IPS-18c (cell line): ENCODE data around the gene AXL.
"Not testable (repeated sequence)": the region's sequence is repeated elsewhere in the genome, so short reads cannot be mapped to it uniquely, and the experiment has no call there.

Experiments used
- H3K4me3 ChIP-seq: 2 replicates; pipeline ENCODE4 v1.7.0; 2013; ENCODE audit warnings: low read depth, mild to moderate bottlenecking, low read length, moderate library complexity; ENCODE audit not compliant: insufficient read depth
- H3K9me3 ChIP-seq: one replicate; pipeline ENCODE4 v1.6.1; 2013; ENCODE audit warnings: mild to moderate bottlenecking, low read length, moderate library complexity; ENCODE audit not compliant: control insufficient read depth, insufficient read depth

AXL gene

DNA sequence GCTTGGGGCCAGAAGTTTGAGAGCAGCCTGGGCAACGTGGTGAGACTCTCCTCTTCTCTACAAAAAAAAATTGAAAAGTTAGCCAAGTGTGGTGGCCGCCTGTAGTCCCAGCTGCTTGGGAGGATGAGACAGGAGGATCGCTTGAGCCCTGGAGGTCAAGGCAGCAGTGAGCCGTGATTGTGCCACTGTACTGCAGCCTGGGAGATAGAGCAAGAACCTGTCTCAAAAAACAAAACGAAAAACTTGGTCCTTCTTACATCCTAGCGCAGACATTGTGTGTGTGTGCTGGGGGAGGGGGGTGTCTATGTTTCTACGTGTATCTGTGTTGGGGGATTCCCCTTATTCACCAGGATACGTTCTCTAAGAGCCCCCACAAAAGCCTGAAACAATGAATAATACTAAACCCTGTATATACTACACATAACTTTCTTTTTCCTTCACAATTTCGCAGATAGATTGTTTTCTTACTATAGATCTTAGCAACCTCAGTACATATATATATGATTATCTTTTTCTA lies 7.9 kb downstream of the AXL start:
- Histone ChIP-seq H3K4me3 (no peak overlapping the region), H3K9me3 (no peaks in the 10 kb centered on the region)

DNA sequence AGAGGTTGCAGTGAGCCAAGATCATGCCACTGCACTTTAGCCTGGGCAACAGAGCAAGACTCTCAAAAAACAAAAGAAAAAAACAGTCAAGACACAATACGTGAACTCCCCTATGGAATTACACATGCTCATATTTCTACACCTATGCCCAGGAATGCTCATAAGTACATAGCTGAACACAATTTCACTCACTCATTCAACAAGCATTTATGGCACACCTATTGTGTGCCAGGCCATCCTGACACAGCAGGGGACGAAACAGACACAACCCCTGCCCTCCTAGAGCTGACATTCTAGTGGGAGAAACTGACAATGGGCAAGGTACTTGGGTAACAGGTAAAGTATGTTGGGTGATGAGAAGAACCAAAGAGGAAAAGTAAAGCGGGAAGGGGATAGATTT lies 9.5 kb downstream of the AXL start:
- no peak overlapping the region for H3K4me3 ChIP-seq
- peaks cover 2% of the 10 kb centered on the region for H3K9me3 ChIP-seq

DNA sequence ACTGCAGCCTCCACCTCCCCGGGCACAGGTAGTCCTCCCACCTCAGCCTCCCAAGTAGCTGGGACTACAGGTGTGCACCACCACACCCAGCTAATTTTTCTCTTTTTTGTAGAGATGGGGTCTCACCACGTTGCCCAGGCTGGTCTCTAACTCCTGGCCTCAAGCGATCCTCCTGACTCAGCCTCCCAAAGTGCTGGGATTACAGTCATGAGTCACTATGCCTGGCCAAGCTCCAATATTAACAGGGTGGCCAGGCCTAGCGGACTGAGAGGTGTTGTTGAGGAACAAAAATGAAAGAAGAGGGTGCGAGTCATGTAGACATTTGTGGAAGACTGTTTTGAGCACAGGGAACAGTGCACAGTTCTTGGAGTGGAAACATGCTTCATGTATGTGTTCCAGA lies 10.3 kb downstream of the AXL start:
- H3K9me3 ChIP-seq, H3K4me3 ChIP-seq: not testable (repeated sequence)

DNA sequence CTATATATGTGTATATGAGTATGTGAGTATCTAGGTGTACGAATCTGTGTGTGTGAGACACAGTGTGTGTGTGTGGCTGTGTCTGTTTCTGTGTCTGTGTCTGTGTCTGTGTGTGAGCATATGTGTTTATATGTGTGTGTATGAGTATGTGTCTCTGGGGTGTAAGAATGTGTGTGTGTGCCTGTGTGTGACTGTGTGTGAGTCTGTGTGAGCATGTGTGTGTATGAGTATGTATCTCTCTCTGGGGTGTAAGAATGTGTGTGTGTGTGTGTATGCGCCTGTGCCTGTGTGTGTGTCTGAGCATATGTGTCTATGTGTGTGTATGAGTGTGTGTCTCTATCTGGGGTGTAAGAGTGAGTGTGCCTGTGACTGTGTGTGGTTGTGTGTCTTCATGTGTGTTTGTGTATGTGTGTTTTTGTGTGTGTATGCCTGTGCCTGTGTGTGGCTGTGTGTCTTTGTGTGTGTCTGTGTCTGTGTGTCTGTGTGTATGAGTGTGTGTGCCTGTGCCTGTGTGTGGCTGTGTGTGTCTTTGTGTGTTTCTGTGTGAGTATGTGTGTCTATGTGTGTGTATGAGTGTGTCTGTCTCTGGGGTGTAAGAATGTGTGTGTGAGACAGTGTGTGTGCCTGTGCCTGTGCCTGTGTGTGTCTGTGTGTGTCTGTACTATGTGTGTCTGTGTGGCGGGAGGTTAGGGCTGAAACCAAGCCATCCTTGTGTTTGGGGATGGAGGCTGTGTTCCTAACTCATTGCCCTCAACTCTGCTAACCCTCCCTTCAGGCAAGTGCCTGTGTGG lies 11.2 kb downstream of the AXL start:
- Histone ChIP-seq H3K9me3 (peaks cover 2% of the 10 kb centered on the region), H3K4me3 (no peak overlapping the region)

DNA sequence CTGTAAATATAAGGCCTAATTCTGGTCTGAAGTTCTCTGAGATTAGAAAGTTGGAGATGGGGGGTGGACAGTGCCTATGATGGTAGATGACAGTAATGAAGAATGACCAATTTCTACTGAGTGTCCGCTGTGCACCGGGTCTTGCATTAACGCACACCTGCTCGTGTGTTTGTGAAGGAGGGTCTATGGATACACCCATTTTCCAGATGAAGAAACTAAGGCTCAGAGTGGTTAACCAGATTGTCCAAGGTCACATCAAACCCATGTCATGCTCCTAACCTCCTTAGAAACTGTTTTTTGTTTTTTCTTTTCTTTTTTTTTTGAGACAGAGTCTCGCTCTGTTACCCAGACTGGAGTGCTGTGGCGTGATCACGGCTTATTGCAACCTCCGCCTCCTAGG lies 13.7 kb downstream of the AXL start:
- H3K9me3 ChIP-seq: peaks cover 2% of the 10 kb centered on the region
- no peak overlapping the region for H3K4me3 ChIP-seq

DNA sequence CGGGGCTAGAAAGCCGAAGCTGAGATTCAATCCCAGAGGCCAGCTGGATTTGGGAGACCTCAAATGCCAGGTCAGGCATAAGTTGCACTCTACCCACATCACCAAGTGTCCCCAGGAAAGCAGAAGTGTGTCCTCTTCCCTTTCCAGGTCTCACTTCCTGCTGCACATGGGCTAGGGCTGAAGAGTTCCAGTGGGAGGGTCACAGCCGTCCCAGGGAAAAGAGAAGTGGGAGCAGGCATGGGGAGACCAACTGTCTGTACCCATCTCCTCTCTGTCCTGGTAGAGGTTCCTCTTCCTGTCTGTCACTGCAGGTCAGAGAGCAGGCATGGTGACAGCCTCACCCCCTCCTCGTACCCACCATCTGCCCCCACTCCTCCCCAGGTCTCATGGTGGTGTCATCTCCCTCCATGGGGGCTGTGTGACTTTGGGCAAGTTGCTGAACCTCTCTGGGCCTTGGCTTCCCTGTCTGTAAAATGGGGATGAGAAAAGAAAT lies 14.8 kb downstream of the AXL start:
- Histone ChIP-seq H3K9me3 (peaks cover 2% of the 10 kb centered on the region), H3K4me3 (no peak overlapping the region)

DNA sequence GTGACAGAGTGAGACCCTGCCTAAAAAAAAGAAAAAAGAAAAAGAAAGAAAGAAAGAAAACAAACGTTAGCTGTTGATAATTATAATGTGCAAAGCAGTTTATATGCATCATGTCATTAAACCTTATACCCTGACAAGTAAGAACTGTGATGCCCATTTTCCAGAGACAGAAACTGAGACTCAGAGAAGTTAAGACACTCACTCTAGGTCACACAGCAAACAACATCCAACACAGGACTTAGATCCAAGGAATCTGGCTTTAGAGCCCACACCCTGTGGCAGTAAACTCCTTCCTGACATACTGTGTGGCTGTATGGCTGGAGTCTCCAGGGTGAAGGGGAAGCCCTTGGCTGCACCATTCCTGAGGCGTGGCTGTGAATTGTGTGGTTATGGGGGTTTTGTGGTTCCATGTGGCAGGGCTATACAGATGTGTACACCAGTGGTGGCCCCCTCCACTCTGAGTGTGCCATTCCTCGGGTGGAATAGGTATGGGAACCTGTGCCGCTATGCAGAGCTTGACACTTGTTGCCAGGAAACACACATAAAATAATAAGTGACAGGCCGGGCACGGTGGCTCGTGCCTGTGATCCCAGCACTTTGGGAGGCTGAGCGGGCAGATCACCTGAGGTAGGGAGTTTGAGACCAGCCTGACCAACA lies 15.6 kb downstream of the AXL start:
- H3K4me3 ChIP-seq: no peak overlapping the region
- H3K9me3 ChIP-seq: peaks cover 2% of the 10 kb centered on the region

DNA sequence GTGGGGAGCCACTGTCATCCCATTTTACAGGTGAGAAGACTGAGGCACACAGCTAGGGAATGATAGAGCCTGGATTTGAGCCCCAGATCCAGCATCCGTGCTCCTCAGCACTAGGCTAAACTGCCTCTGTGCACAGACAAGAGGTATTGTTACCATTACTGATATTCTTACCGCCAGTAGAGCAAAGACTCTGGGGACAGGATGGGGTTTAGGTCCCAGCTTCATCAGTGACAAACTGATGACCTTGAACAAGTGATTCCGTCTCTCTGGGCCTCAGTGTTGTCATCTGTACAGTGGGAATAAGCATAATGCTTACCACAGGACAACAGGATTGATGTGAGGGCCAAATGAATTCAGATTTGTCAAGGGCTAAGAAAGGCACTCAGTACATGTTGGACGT lies 16.5 kb downstream of the AXL start:
- Histone ChIP-seq H3K9me3 (peaks cover 2% of the 10 kb centered on the region), H3K4me3 (no peak overlapping the region)

DNA sequence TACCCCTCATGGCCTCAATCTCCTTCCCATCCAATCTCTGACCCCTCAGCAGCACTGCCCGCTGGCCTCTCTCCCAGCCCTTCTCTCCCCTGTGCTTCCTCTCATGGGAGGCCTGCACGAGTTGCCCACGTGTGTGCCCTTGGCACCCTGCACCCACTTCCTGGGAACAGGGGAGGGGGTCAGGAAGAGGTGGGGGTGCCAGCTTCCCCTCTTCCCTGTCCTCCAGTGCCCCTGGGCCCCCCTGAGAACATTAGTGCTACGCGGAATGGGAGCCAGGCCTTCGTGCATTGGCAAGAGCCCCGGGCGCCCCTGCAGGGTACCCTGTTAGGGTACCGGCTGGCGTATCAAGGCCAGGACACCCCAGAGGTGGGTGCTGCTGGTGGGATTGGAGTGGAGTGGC lies 19.2 kb downstream of the AXL start:
- Histone ChIP-seq H3K4me3 (no peak overlapping the region), H3K9me3 (peaks cover 2% of the 10 kb centered on the region)

DNA sequence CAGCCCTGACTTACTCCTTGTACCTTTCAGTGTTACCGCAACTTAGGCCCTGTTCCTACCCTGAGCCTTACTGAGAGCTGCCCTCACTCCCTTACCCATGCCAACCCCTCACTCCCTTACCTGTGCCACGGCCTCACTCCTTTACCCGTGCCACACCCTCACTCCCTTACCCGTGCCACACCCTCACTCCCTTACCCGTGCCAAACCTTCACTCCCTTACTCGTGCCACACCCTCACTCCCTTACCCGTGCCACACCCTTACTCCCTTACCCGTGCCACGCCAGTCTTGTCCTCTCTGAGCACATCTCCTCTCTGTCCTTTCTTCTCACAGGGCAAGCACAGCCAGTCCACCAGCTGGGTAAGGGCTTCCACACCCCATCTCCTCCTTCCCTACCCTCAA lies 20.3 kb downstream of the AXL start:
- no peak overlapping the region for H3K4me3 ChIP-seq
- no peaks in the 10 kb centered on the region for H3K9me3 ChIP-seq

DNA sequence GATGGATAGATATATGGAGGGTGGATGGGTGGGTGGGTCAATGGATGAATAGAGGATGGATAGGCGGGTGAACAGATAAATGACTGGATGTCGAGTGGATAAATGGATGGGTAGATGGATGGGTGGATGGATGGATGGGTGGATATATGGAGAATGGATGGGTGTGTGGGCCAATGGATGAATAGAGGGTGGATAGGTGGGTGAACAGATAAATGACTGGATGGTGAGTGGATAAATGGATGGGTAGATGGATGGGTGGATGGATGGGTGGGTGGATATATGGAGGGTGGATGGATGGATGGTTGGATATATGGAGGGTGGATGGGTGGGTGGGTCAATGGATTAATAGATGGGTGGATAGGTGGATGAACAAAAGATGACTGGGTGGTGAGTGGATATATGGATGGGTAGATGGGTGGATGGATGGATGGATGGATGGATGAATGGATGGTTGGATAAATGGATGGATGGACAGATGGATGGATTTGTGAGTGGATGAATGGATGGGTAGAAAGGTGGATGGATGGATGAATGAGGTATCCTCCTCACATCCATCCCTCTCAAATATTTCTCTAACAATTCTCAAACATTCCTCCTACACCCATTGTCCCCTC lies 21.0 kb downstream of the AXL start:
- Histone ChIP-seq H3K4me3 (no peak overlapping the region), H3K9me3 (no peaks in the 10 kb centered on the region)

DNA sequence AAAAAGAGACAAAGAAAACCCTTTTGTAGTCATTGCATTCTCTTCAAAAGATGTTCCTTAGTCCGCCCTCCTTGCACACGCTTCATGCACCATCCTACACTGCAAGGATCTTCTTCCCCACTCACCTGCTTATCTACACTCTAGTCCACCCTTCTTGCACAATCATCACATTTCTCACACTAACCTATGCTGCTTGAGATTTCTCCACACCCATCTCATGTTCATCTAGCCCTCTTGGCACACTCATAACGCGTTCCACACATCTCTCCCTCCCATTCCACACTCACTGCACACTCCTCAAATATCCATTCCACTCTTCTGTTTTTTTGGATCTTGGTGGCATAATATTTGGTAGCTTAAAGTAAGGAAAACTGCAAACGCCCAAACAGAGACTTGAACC lies 22.8 kb downstream of the AXL start:
- H3K9me3 ChIP-seq: no peaks in the 10 kb centered on the region
- no peak overlapping the region for H3K4me3 ChIP-seq

DNA sequence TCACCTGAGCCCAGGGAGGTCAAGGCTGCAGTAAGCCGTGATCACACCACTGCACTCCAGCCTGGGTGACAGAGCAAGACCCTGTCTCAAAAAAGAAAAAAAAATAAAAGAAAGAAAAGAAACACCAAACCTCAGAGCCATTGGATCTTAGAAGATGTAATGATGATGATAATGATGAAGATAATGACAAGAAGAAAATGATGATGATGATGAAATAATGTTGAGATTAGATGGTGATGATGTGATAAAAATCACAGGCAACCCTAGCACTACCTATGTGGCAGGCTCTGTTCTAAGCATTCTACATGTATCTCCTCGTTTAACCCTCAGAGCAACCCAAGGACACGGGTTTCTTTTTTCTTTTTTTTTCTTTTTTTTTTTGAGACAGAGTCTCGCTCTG lies 25.1 kb downstream of the AXL start:
- H3K4me3 ChIP-seq: no peak overlapping the region

DNA sequence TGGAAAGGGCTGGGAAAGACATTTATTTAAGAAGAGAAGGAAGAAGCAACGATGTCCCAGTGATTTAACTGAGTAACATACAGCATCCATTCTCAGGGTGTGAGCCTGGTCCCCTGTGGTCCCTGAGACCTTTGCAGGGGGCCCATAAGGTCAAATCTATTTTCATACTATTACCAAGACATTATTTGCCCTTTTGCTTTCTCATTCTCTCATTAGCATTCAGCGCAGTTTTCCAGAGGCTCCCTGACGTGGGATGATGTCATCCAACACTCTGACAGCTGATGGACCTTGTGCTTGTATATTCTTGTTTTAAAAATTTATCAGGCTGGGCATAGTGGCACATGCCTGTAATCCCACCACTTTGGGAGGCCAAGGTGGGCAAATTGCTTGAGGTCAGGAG lies 26.8 kb downstream of the AXL start:
- Histone ChIP-seq H3K9me3 (no peaks in the 10 kb centered on the region), H3K4me3 (no peak overlapping the region)

More for the DNA sequence above, 25.1 kb downstream of the AXL start:
- H3K9me3 ChIP-seq: no peaks in the 10 kb centered on the region

DNA sequence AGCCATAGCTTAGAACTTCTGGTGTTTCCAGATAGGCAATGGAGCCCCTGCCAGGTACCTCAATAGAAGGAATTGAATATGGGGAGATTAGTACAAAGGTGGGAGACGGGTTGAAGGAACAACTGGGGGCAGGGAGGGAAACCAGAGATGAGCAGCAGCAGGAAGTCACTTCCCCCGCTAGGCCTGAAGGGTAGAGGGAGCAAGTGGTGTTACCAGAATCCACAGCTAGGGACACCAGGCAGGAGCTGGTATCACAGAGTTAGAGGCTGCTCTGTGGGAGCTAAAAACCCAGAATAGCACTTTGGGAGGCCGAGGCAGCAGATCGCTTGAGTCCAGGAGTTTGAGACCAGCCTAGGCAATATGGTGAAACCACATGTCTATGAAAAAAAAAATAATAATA lies 29.9 kb downstream of the AXL start:
- H3K4me3 ChIP-seq: no peak overlapping the region
- H3K9me3 ChIP-seq: no peaks in the 10 kb centered on the region

DNA sequence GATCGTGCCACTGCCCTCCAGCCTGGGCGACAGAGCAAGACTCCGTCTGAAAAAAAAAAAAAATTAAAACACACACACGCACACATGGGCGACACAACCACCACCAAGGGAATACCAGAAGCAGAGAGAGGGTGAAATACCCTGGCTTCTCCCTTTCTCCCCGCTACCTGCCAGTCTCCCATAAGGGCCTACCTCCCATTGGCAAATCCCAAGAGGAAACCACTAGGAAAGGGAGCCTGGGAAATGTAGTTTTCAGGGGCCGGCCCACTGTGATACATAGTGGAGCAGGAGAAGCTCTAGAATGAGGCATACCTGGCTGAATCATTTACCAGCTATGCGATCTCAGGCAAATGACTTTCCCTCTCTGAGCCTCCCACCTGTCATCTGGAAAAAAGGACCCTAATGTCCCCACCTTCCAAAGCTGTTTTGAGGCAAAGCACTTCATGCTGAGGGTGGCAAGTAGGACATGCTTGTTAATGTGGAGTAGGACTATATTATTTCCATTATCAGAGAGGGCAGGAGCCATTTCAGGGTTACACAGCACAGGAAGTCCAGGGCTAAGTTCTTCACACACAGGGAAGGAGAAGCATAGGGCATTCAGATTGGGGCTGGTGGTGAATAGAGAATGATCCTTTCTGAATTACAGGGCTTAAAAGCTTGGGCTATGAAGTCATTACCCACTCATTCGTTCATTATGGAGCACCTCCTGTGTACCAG lies 30.8 kb downstream of the AXL start:
- H3K4me3 ChIP-seq: no peak overlapping the region
- H3K9me3 ChIP-seq: no peaks in the 10 kb centered on the region

DNA sequence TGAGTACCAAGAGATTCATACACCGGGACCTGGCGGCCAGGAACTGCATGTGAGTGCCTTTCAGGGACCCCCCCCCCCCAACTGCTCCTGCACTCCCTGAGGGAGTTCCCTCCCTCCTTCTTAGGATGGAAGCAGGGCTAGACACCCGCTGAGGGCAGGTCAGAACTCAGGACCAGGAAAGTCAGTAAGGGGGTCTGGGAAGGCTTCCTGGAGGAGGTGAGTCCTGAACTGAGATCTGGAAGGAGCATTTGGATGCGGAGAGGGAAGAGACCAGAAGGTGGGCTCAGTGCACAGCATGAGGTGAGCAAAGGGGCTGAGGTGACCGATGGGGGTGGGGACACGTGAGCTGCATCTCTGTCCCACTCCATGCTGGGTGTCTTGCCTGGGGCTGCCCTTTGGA lies 34.6 kb downstream of the AXL start:
- no peaks in the 10 kb centered on the region for H3K9me3 ChIP-seq
- H3K4me3 ChIP-seq: no peak overlapping the region
